ENCODE measurements around the gene MBP.

MBP gene

DNA sequence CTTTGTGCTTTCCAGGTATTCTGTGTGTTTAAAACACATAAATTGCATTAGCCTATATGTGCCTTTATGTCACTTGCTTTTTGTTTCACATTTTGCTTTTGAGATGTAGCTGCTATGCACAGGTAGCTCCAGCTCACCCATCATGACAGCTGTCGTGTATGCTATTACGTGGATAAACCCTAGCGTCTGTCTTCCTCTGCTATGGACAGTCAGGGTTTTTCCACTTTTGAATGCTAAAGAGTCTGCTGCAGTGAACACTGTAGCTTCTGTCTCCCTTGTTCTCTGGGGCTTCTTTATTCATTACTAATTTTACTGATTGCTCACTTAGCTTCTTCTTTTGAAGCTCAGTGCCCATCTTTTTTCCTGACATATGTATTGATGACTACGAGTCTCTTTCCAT, 24.7 kb upstream of the MBP start:
- Mint-ChIP-seq H3K36me3 (ENCODE audit: low read depth) (no peaks in the 10 kb centered on the region), H3K27me3 (ENCODE audit: low read depth) (peaks cover 12% of the 10 kb centered on the region), H3K4me1 (peaks cover 5% of the 10 kb centered on the region), H3K9me3 (no peaks in the 10 kb centered on the region), H3K27ac (no peak overlapping the region), H3K4me3 (no peak overlapping the region)
- TF ChIP-seq, protein P1, sequence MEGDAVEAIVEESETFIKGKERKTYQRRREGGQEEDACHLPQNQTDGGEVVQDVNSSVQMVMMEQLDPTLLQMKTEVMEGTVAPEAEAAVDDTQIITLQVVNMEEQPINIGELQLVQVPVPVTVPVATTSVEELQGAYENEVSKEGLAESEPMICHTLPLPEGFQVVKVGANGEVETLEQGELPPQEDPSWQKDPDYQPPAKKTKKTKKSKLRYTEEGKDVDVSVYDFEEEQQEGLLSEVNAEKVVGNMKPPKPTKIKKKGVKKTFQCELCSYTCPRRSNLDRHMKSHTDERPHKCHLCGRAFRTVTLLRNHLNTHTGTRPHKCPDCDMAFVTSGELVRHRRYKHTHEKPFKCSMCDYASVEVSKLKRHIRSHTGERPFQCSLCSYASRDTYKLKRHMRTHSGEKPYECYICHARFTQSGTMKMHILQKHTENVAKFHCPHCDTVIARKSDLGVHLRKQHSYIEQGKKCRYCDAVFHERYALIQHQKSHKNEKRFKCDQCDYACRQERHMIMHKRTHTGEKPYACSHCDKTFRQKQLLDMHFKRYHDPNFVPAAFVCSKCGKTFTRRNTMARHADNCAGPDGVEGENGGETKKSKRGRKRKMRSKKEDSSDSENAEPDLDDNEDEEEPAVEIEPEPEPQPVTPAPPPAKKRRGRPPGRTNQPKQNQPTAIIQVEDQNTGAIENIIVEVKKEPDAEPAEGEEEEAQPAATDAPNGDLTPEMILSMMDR (IDR thresholded peaks at IDR 0.05; ENCODE audit: unreplicated experiment in 3 of 3): no peak

DNA sequence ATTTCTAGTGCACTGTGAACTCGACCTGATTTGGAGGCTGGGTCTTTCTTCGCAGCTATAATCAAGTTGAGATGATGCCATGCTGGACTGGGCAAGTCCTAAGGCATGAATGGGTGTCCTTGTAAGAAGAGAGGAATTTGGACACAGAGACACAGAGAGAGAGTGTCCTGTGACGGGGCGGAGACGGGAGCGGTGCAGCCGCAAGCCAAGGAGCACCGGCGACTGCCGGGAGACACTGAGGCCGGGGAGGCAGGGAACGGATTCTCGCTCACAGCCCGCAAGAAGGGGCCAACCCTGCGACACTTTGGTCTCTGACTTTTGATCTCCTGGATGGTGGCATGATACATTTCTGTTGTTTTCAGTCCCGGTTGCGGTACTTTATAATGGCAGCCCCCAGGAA, 22.4 kb upstream of the MBP start:
- H3K9me3 Mint-ChIP-seq: no peaks in the 10 kb centered on the region
- H3K27ac Mint-ChIP-seq: no peak overlapping the region
- peaks cover 11% of the 10 kb centered on the region for H3K27me3 Mint-ChIP-seq (ENCODE audit: low read depth)
- H3K4me3 Mint-ChIP-seq: no peak overlapping the region
- no peaks in the 10 kb centered on the region for H3K36me3 Mint-ChIP-seq (ENCODE audit: low read depth)
- peaks cover 5% of the 10 kb centered on the region for H3K4me1 Mint-ChIP-seq
- TF ChIP-seq, protein P1 (IDR thresholded peaks at IDR 0.05; ENCODE audit: unreplicated experiment in 3 of 3): no peak

DNA sequence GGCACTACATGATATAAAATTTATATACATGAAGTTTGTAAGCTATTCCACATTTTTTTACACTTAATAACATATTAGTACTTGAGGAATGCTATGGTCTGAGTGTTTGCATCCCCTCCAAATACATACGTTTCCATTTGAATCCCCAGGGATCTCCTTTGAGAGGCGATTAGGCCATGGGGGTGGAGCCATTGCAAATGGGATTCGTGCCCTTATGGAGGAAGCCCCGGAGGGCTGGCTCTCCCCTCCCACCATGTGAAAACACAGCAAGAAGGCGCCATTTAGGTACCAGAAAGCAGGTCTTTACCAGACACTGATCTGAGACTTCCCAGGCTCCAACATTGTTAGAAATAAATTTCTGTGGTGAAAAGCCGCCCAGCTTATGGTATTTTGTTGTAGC, 20.8 kb upstream of the MBP start:
- Mint-ChIP-seq H3K9me3 (no peaks in the 10 kb centered on the region), H3K36me3 (ENCODE audit: low read depth) (no peaks in the 10 kb centered on the region), H3K27me3 (ENCODE audit: low read depth) (peaks cover 3% of the 10 kb centered on the region), H3K27ac (no peak overlapping the region), H3K4me1 (peaks cover 5% of the 10 kb centered on the region), H3K4me3 (no peak overlapping the region)
- TF ChIP-seq, protein P1 (IDR thresholded peaks at IDR 0.05; ENCODE audit: unreplicated experiment in 3 of 3): no peak

DNA sequence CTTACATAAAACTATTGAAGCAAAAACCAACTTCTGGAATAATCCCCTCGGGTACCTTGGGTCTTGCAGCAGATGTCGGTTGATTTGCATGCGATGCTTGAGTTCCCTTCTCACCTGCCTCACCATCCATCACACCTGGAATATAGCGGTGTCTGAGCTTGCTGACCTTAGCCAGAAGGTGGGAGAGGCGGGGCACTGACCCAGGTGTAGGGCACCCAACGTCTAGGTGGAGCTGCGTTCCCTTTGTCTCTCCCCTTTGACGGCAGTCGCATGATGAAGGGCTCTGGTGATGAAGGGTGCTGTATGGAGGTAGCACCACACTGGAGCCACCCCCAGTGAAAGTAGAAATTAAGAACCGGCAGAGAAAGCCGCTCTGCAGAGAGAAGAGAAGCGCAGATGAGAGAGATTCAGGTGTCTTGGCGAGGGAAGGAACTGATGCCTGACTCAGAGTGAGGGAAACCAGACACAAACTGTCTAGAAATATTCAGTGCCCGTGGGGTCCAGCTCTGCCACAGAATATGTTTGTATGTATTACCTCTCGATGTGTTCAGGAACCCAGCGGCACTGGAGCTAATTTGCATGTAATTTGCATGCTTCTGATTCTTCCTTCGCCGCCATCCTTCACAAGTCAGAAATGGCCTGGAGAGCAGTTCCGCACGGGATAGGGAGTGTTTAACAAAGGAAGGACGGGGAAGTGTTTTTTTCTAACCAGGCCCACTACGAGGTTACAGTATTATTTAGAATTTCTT, 19.4 kb upstream of the MBP start:
- Mint-ChIP-seq H3K27ac (no peak overlapping the region), H3K4me1 (peaks cover 5% of the 10 kb centered on the region), H3K9me3 (peaks cover 3% of the 10 kb centered on the region), H3K4me3 (no peak overlapping the region), H3K27me3 (ENCODE audit: low read depth) (peaks cover 3% of the 10 kb centered on the region), H3K36me3 (ENCODE audit: low read depth) (no peaks in the 10 kb centered on the region)
- TF ChIP-seq, protein P1 (IDR thresholded peaks at IDR 0.05; ENCODE audit: unreplicated experiment in 3 of 3): no peak

DNA sequence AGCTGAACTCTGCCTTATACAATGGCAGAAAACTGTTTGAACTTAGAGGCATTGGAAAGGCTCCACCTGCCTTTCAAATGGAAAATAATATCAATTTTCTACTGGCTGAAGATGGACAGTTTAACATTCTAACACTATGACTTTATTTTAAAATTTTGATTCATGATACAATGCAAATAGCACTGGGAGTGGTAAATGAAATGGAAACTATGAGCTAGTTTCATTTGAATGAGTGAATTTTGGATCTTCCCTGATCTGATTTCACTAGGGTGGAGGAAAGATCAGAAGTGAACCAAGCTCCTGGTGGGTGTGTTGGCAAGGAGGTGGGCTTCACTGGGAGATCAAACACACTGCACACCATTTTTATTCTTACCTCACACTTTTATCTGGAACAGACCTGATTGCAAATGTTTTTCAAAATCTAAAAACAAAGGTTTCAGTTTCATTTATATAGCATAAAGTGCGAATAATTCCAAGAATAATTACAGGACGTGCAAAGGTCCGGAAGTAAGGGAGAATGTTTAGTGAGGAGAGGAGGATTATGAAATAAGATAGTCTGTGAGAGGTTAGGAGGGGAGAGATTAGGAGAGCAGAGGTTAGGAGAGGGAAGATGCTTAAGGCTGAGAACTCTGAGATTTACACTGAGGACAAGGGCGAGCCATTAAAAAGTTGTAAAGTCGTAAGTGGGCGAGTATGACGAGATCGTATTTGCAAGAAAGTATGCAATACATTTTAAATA, 18.6 kb upstream of the MBP start:
- Mint-ChIP-seq H3K9me3 (peaks cover 3% of the 10 kb centered on the region), H3K4me1 (peaks cover 5% of the 10 kb centered on the region), H3K27me3 (ENCODE audit: low read depth) (no peaks in the 10 kb centered on the region), H3K27ac (no peak overlapping the region), H3K4me3 (no peak overlapping the region), H3K36me3 (ENCODE audit: low read depth) (no peaks in the 10 kb centered on the region)
- TF ChIP-seq, protein P1 (IDR thresholded peaks at IDR 0.05; ENCODE audit: unreplicated experiment in 3 of 3): no peak

Measured in nephron (organoid).